SK-N-SH treated with all-trans-retinoic acid at 6 μM for 48 hours (cell line): ENCODE measurements around the gene SMOC1.

Experiments
- ARNTL ChIP-seq: fragments of 450-650 bp; formaldehyde crosslinking; IDR thresholded peaks from 2 replicates; pipeline ENCODE4 v1.5.0; 2020; ENCODE audit warnings: low read depth, mild to moderate bottlenecking, moderate library complexity, borderline replicate concordance
- BACH2 ChIP-seq: fragments of 250-450 bp; sonication (Bioruptor Pico); IDR thresholded peaks from 2 replicates; pipeline ENCODE4 v1.9.0; 2021; ENCODE audit warnings: mild to moderate bottlenecking, borderline replicate concordance
- CSDC2 ChIP-seq: fragments of 250-450 bp; sonication (Bioruptor Pico); IDR thresholded peaks from 2 replicates; pipeline ENCODE4 v1.5.0; 2020; ENCODE audit warnings: mild to moderate bottlenecking, moderate library complexity
- ISL1 ChIP-seq: fragments of 250-450 bp; sonication (Bioruptor Pico); IDR thresholded peaks from 2 replicates; pipeline ENCODE4 v2.1.2; 2022; ENCODE audit warnings: mild to moderate bottlenecking, moderate library complexity
- OSR1 ChIP-seq: fragments of 250-450 bp; sonication (Bioruptor Pico); IDR thresholded peaks from 2 replicates; pipeline ENCODE4 v1.8.0; 2022; ENCODE audit warnings: moderate library complexity, mild to moderate bottlenecking, inconsistent platforms
- PATZ1 ChIP-seq: fragments of 250-450 bp; sonication (Bioruptor Pico); IDR thresholded peaks from 2 replicates; pipeline ENCODE4 v1.8.0; 2020; ENCODE audit warnings: mild to moderate bottlenecking, moderate library complexity, borderline replicate concordance
- POU6F1 ChIP-seq: fragments of 250-450 bp; sonication (Bioruptor Pico); IDR thresholded peaks from 2 replicates; pipeline ENCODE4 v1.8.0; 2021; ENCODE audit warnings: low read depth, mild to moderate bottlenecking, moderate library complexity, borderline replicate concordance
- RARB ChIP-seq: fragments of 250-450 bp; sonication (Bioruptor Pico); IDR thresholded peaks from 2 replicates; pipeline ENCODE4 v1.8.0; 2021; ENCODE audit warnings: mild to moderate bottlenecking, moderate library complexity
- TCF4 ChIP-seq: fragments of 250-450 bp; sonication (Bioruptor Pico); IDR thresholded peaks from 2 replicates; pipeline ENCODE4 v1.8.0; 2021; ENCODE audit warnings: mild to moderate bottlenecking, moderate library complexity, borderline replicate concordance
- TOX ChIP-seq: fragments of 250-450 bp; sonication (Bioruptor Pico); IDR thresholded peaks from 2 replicates; pipeline ENCODE4 v1.8.0; 2021; ENCODE audit warnings: mild to moderate bottlenecking, moderate library complexity, borderline replicate concordance
- ZFP3 ChIP-seq: fragments of 250-450 bp; sonication (Bioruptor Pico); IDR thresholded peaks from 2 replicates; pipeline ENCODE4 v1.5.0; 2020; ENCODE audit warnings: mild to moderate bottlenecking, moderate library complexity
- ZFP30 ChIP-seq: fragments of 450-650 bp; formaldehyde crosslinking; IDR thresholded peaks from 2 replicates; pipeline ENCODE4 v1.5.0; 2022; ENCODE audit warnings: mild to moderate bottlenecking, moderate library complexity
- ZNF70 ChIP-seq: fragments of 450-650 bp; formaldehyde crosslinking; IDR thresholded peaks from 2 replicates; pipeline ENCODE4 v1.5.0; 2020; ENCODE audit warnings: mild to moderate bottlenecking, moderate library complexity

GRCh38 chr14:69910871-69911270, 31.7 kb downstream of the SMOC1 start:
- TF ChIP-seq RARB (CRISPR knock-in tag) (no peak), ZFP3 (CRISPR knock-in tag) (no peak), ZNF70 (CRISPR knock-in tag) (no peak), ARNTL (CRISPR knock-in tag) (no peak), TCF4 (CRISPR knock-in tag) (no peak), PATZ1 (CRISPR knock-in tag) (no peak), ZFP30 (CRISPR knock-in tag) (no peak), POU6F1 (CRISPR knock-in tag) (no peak), OSR1 (CRISPR knock-in tag) (no peak), CSDC2 (CRISPR knock-in tag) (no peak), BACH2 (no peak), ISL1 (CRISPR knock-in tag) (no peak), TOX (CRISPR knock-in tag) (no peak)
